ENCODE results near the gene IFNL3.
"Not testable (repeated sequence)": the region's sequence is repeated elsewhere in the genome, so short reads cannot be mapped to it uniquely, and the experiment has no call there.

Gene IFNL3

DNA sequence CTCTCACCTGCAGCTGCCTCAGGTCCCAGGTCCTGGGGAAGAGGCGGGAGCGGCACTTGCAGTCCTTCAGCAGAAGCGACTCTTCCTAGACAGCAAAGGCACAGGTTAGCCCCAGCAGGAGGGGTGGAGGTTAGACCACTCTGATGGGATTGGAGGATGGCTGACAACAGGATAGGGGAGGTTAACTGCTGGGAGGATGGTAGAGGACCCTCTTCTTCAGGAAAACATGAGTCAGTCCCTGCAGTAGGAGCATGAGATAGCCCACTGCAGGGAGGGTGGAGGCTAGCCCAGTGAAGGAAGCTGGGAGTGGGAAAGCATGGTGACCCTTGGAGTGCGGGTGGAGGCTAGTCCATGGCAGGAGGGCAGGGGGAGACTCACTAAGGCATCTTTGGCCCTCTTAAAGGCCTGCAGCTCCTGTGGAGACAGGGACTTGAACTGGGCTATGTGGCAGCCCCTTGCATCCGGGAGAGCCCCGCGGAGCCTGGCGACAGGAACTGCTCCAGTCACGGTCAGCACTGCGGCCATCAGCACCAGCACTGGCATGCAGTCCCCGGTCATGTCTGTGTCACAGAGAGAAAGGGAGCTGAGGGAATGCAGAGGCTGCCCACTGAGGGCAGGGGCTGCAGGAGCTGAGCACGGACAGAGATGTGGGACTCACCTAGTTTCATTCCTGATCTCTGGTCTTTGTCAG, at the start of gene IFNL3:
IFNL3 (minus strand) TSS at position 597 of the 691 bp plus-strand sequence; CDS start at position 558, 39 bp downstream.
- DNase-seq = not testable (repeated sequence)

DNA sequence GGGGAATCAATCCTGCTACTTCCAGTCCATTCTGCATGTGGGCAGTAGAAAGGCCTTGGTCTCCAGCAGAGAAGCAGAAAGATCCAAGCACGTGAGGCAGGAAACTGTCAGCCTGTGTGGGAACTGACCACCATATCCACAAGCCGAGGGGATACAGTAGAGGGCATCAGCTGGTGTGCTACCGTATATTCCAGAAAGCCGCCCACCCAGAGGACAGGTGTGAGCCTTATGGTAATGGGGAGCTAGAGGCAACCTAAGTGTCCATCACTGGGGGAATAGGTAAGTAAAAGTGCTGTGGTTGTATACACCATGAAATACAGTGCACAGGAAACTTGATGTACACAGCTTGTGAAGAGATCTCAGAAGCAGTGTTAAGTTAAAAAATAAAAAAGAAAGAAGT, 48.6 kb upstream of the IFNL3 start:
- no peak for DNase-seq

- no peak for DNase-seq
Measured at GRCh38 chr19:39284032-39284431, 39.2 kb upstream of the IFNL3 start.

- no peak for DNase-seq
Measured at GRCh38 chr19:39282021-39282420, 37.2 kb upstream of the IFNL3 start.

DNA sequence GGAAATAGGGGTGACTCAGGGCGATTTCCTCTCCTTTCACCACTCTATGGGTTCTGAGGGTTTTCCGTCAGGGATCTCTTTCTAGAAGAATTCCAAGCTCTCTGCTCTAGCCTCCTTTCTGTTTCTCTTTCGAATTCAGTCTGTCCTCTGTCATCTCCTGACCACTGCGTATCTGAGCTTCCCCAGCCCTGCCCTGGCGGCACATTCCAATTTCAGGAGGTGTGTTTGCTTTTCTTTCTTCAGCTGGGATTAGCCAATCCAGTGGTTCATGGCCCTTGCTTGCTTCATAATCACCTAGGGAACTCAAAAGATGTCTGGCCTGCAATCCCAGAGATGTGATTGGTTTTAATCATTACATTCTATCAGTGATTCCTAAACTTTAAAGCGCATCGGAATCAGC, 32.8 kb upstream of the IFNL3 start:
- DNase-seq = no peak

GRCh38 chr19:39276740-39277139, 31.9 kb upstream of the IFNL3 start:
- DNase-seq = no peak

- DNase-seq = no peak
Measured at GRCh38 chr19:39275578-39275977, 30.8 kb upstream of the IFNL3 start.

- DNase-seq = not testable (repeated sequence)
Measured at GRCh38 chr19:39273859-39274258, 29.1 kb upstream of the IFNL3 start.

DNA sequence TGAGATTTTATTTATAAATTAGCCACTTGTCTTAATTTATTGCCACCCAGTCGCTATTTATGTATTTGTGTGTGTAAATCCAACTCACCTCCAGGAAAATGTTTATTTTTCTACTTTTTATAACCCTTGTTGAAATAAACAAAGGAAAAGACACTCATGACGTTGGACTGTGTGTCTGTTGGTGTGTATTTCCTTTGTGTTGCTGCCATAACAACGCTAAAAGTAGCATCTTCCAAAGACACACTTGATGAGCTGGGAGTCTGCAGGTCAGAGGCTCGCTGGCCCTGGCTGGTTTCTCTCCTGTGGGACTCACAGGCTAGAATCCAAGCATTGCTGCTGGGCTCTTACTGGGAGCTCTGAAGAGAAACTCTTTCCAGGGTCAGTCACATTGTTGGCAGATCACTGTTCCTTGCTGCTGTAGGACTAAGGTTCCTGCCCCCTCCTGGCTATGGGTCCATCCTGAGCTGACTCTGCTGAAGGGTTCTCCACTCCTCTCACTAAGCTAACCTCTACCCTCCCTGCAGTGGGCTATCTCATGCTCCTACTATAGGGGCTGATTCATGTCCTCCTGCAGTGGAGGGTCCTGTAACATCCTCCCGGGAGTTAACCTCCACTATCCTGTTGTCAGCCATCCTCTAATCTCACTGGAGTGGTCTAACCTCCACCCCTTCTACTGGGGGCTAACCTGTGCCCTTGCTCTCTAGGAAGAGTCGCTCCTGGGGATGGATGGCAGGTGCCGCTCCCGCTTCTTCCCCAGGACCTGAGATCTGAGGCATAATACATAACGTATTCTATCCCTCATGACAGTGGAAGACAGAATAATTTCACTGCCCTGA, 25.4 kb upstream of the IFNL3 start:
- DNase-seq = no peak

DNA sequence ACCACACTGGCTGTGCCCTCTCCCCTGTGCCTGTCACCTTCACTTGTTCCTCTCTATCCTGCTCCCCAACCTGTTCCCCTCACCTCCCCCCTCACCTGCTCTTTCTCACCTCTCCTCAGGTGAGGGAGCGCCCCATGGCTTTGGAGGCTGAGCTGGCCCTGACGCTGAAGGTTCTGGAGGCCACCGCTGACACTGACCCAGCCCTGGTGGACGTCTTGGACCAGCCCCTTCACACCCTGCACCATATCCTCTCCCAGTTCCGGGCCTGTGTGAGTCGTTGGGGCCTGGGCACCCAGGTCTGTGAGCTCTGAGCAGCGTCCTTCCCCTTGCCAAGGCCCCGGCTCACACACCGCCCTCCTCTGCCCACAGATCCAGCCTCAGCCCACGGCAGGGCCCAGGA, 24.6 kb upstream of the IFNL3 start:
- DNase-seq = not testable (repeated sequence)

DNA sequence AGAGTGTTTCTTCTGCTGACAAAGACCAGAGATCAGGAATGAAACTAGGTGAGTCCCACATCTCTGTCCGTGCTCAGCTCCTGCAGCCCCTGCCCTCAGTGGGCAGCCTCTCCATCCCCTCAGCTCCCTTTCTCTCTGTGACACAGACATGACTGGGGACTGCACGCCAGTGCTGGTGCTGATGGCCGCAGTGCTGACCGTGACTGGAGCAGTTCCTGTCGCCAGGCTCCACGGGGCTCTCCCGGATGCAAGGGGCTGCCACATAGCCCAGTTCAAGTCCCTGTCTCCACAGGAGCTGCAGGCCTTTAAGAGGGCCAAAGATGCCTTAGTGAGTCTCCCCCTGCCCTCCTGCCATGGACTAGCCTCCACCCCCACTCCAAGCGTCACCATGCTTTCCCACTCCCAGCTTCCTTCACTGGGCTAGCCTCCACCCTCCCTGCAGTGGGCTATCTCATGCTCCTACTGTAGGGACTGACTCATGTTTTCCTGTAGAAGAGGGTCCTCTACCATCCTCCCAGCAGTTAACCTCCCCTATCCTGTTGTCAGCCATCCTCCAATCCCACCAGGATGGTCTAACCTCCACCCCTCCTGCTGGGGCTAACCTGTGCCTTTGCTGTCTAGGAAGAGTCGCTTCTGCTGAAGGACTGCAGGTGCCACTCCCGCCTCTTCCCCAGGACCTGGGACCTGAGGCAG, 23.9 kb upstream of the IFNL3 start:
- not testable (repeated sequence) for DNase-seq

DNA sequence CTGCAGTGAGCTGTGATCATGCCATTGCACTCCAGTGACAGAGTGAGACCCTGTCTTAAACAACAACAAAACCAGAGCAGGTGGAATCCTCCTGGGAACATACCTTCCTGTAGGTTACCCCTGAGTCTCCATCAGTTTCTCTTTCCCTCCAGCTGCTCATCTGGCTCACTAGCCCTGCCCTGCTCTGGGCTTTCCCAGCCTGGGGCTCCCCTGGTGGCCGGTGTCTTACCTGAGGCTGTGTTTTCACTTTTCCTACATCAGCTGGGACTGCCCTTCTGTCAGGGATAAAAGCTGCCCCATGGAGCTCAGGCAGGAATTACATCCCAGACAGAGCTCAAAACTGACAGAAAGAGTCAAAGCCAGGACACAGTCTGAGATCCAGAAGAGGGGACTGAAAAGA, 23.3 kb upstream of the IFNL3 start, which contains the start of gene IFNL2:
IFNL2 (plus strand) TSS at position 312 of the 400 bp plus-strand sequence. CDS start 173 bp downstream, outside the sequence.
- not testable (repeated sequence) for DNase-seq

- DNase-seq = peak; percentile 34
Measured at GRCh38 chr19:39265321-39265916, 20.6 kb upstream of the IFNL3 start.

GRCh38 chr19:39264306-39265290, 19.8 kb upstream of the IFNL3 start:
- peak; percentile 6 for DNase-seq

DNA sequence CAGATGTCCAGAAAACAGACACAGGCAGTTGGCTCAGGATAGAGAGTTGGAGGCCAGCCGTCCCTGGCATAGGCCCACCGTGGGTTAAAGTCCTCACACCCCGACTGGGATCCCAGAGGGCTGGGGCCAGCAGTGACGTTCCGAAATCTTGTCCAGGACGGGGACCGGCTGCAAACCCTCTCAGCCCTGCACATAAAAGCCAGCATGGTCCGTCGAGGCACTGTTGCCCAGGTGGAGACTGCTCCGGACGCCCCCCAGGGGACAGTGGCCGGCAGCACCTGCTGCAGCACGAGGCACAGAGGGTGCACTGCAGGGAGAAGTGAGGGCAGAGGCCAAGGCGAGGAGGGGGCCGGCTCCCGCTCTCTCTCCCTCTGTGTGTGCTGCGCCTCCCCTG, 19.1 kb upstream of the IFNL3 start:
- no peak for DNase-seq

GRCh38 chr19:39262496-39262895, 17.7 kb upstream of the IFNL3 start:
- no peak for DNase-seq

DNA sequence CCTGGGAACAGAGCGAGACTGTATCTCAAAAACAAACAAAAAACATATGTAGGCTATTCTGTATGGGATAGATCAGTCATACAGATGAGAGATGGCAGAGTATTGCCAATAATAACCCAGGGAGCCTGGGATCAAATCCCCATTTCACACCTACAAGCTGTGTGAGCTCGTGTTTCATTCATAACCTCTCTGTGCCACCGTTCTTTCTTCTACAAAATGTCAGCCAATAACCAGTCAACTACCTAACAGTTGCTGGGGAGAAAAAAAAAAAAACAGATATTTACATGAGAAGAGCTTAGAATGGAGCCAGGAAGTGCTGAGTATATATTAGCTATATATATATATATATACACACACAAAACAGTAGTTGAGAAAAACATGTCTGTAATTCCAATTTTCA, 16.9 kb upstream of the IFNL3 start:
- no peak for DNase-seq

GRCh38 chr19:39257227-39257626, 12.4 kb upstream of the IFNL3 start:
- no peak for DNase-seq

GRCh38 chr19:39254531-39255345, 9.9 kb upstream of the IFNL3 start:
- DNase-seq = no peak

DNA sequence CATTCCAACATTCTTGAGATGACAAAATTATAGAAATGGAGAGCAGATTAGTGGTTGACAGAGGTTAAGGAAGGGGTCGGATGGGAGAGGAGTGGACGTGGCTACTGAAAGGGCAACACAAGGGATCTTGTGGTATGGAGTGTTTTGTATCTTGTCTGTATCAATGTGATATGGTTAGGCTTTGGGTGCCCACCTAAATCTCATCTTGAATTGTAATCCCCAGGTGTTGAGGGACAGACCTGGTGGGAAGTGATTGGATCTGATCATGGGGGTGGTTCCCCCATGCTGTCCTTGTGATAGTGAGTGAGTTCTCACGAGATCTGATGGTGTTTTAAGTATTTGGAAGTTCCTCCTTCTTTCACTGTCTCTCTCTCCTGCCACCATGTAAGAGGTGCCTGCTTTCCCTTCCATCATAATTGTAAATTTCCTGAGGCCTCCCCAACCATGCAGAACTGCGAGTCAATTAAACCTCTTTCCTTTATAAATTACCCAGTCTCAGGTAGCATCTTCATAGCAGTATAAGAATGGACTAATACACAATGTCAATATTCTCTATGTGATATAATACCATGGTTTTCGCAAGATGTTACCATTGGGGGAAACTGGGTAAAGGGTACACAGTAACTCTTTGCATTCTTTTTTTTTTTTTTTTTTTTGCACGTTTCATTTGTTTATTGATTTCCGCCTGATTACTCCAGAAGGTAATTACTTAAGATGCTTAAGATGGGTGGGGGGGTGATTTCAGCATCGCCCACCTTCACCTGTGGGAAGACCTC, 8.8 kb upstream of the IFNL3 start:
- no peak for DNase-seq

All from stimulated activated CD4-positive, alpha-beta T cell treated with anti-CD3 and anti-CD28 coated beads, Interleukin-15, amount 100 ng/mL, for 24 hours (primary cell).